ENCODE measurements around the gene KIF6. TPM values are rescaled to one million over a fixed set of nuclear protein-coding genes. Genes with fewer than 3 reads are reported as not detected.

Gene KIF6
- total and polyA plus RNA-seq, 2 donors (not counting 1 experiment from before 2014, with no cell fraction given), result not detected

DNA sequence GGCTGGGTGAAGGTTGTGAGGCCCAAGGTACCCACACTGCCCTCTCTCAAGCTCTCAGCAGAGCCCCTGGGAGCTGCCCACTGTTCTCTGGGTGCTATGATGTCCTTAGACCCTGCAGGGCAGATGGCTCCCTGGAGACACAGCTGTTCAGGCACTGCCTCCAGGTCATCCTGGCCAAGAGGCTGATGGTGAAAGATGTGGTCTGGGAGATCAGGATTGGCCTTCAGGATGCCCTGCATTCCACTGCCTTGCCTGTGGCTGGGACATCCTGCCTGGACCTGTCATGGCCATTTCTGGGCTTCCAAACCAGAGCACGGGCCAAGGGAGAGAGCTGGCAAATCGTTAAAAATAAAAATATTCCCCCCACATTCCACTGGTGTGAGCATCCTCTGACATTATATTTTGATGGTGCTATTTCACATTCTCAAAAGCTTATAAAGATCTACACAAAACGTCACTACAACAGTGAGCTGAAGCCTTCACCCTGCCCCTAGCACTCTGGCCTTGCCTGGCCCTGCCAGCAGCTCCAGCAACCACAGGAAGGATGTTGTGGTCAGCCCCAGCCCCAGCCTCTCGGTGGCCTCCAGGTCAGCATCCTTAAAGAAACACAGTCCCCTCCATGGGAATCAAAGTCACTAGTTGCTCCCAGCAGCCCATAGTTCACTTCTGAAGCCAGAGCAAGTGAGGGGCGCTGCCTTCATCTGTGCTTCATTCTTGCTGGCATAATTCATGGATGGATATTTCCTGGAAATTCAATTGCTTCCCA is 389.2 kb downstream of the KIF6 start:
- Mint-ChIP-seq H3K27me3 (peaks cover 42% of the 10 kb centered on the region), H3K27ac (no peak overlapping the region), H3K9me3 (ENCODE audit: insufficient read depth) (no peaks in the 10 kb centered on the region), H3K4me3 (no peak overlapping the region), H3K4me1 (peaks cover 21% of the 10 kb centered on the region)
- no peak overlapping the region for H3K27ac ChIP-seq (ENCODE audit: low read length in 2 of 2)
- WGBS (ENCODE audit: insufficient coverage), result 31% methylated on average over 3 of the region's 5 CpGs
- H2AFZ ChIP-seq (ENCODE audit: insufficient read depth, low read depth, low read length, poor library complexity, severe bottlenecking), result no peak overlapping the region
- H3K9me3 ChIP-seq (ENCODE audit: control extremely low read depth in 1 of 3, control insufficient read depth in 2 of 3, insufficient read depth in 1 of 3, low read length in 2 of 3), result no peaks in the 10 kb centered on the region
- no peaks in the 10 kb centered on the region for H3K36me3 ChIP-seq (replicated peaks in 1 of 2; ENCODE audit: control extremely low read depth in 1 of 2, control insufficient read depth in 1 of 2, extremely low read depth in 1 of 2, insufficient read depth in 2 of 2, low read length in 1 of 2)
- no peaks in the 10 kb centered on the region for H4K20me1 ChIP-seq (ENCODE audit: control insufficient read depth, insufficient read depth, low read length, poor library complexity, severe bottlenecking)
- H3K79me2 ChIP-seq (ENCODE audit: control insufficient read depth, insufficient read depth, low read length), result no peaks in the 10 kb centered on the region
- no peak overlapping the region for H3K4me3 ChIP-seq (ENCODE audit: control extremely low read depth in 1 of 5, extremely low read depth in 1 of 5, insufficient read depth in 1 of 5, low read depth in 2 of 5, low read length in 4 of 5)
- no peak overlapping the region for H3K4me2 ChIP-seq (replicated peaks; ENCODE audit: low read depth, low read length, poor library complexity, severe bottlenecking)
- ChIA-PET POLR2A (no interaction called here), CTCF (interaction anchor here (0.7 to 1.1 kb wide), 3 partner anchors 14 to 339 kb away, joined by 3 to 4 read pairs (median 3); no protein-coding TSS in a partner anchor)
- peaks cover 28 to 41% of the 10 kb centered on the region in 2 donors for H3K4me1 ChIP-seq (ENCODE audit: control insufficient read depth in 2 of 2, insufficient read depth in 2 of 2, low read length in 2 of 2)
- ATAC-seq (ENCODE audit: low read depth), result no peak
- peaks cover 0 to 14% (median 2%) of the 10 kb centered on the region in 4 experiments for H3K27me3 ChIP-seq (replicated peaks in 1 of 4; ENCODE audit: control extremely low read depth in 1 of 4, control insufficient read depth in 3 of 4, insufficient read depth in 4 of 4, low read length in 3 of 4)
- H3K9ac ChIP-seq (ENCODE audit: low read length), result no peak overlapping the region
- no peak for DNase-seq
- TF ChIP-seq, protein P1, sequence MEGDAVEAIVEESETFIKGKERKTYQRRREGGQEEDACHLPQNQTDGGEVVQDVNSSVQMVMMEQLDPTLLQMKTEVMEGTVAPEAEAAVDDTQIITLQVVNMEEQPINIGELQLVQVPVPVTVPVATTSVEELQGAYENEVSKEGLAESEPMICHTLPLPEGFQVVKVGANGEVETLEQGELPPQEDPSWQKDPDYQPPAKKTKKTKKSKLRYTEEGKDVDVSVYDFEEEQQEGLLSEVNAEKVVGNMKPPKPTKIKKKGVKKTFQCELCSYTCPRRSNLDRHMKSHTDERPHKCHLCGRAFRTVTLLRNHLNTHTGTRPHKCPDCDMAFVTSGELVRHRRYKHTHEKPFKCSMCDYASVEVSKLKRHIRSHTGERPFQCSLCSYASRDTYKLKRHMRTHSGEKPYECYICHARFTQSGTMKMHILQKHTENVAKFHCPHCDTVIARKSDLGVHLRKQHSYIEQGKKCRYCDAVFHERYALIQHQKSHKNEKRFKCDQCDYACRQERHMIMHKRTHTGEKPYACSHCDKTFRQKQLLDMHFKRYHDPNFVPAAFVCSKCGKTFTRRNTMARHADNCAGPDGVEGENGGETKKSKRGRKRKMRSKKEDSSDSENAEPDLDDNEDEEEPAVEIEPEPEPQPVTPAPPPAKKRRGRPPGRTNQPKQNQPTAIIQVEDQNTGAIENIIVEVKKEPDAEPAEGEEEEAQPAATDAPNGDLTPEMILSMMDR (IDR thresholded peaks at IDR 0.05), result no peak
- TF ChIP-seq EZH2 (IDR thresholded peaks at IDR 0.05; ENCODE audit: borderline replicate concordance, insufficient read depth, low read depth, low read length, poor library complexity, severe bottlenecking), result no peak
- intact Hi-C loops (cut with micrococcal nuclease), result no loop called here

Measured in B cell (primary cell).